T-helper 2 cell treated with Interferon-gamma antibody and Interleukin-4, amounts not matched to agents 5 μg/mL and 100 μg/mL, for 36 hours (primary cell): ENCODE results near the gene GCAT.
A peak's percentile ranks its signal among the peaks of the same experiment; 100 is the strongest.

Source experiments
- DNase-seq: peaks from one replicate; pipeline ENCODE4 v3.0.0; 2021; ENCODE audit warnings: low spot score
- H3K27ac Mint-ChIP-seq: one replicate; pipeline ENCODE4 v1.8.0; 2021; ENCODE audit warnings: mild to moderate bottlenecking, mixed read lengths
- H3K27me3 Mint-ChIP-seq: one replicate; pipeline ENCODE4 v1.8.0; 2021; ENCODE audit warnings: low read depth, mixed read lengths
- H3K36me3 Mint-ChIP-seq: one replicate; pipeline ENCODE4 v1.8.0; 2021; ENCODE audit warnings: low read depth, mixed read lengths
- H3K4me1 Mint-ChIP-seq: one replicate; pipeline ENCODE4 v1.8.0; 2021; ENCODE audit warnings: low read depth, mixed read lengths
- H3K4me3 Mint-ChIP-seq: one replicate; pipeline ENCODE4 v1.8.0; 2022; ENCODE audit warnings: mild to moderate bottlenecking, moderate library complexity, mixed read lengths
- H3K9me3 Mint-ChIP-seq: one replicate; pipeline ENCODE4 v1.8.0; 2021; ENCODE audit warnings: mixed read lengths

GCAT gene

DNA sequence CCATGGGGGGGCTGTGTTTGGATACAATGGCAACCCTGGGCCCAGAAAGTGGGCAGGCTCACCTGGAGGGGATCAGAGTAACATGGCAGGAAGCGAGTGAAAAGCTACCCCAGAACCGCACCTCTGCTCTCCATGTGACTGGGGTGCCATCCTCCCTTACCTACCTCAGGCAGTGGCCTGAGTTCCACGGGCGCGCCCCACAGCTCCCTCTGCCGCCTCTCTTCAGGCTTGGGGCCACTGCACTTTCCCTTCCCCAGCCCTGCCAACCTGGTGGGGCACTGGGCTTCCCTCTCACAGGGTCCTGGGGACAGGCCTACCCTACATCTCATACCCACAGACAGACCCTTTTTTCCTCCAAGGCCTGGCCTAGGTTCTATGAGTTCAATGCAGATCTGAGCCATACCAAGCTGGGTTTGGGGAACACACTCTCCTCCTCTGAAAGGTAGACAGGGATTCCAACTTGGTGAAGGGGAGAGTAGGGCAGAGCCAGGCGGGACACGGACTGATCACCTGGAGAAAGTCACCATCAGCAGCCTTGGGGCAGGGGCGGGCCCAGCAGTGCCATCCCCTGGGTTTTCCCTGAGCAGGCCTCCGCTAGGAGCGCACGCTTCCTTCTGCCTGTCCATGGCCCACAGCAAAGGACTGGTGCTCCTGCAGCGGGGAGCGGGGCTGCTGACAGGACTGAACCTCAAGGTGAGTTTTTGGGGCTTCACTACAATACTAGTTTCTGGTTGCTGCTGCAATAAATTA lies 22.5 kb downstream of the GCAT start:
- no peak overlapping the region for H3K27ac Mint-ChIP-seq
- H3K36me3 Mint-ChIP-seq = peaks cover 19% of the 10 kb centered on the region
- no peak for DNase-seq
- H3K4me3 Mint-ChIP-seq = no peak overlapping the region
- peaks cover 2% of the 10 kb centered on the region for H3K27me3 Mint-ChIP-seq
- peaks cover 2% of the 10 kb centered on the region for H3K4me1 Mint-ChIP-seq
- no peaks in the 10 kb centered on the region for H3K9me3 Mint-ChIP-seq

- H3K9me3 Mint-ChIP-seq = no peaks in the 10 kb centered on the region
- no peak overlapping the region for H3K27ac Mint-ChIP-seq
- H3K36me3 Mint-ChIP-seq = peaks cover 19% of the 10 kb centered on the region
- no peaks in the 10 kb centered on the region for H3K27me3 Mint-ChIP-seq
- no peaks in the 10 kb centered on the region for H3K4me1 Mint-ChIP-seq
- no peak for DNase-seq
- no peak overlapping the region for H3K4me3 Mint-ChIP-seq
Measured at GRCh38 chr22:37831472-37831871, 23.7 kb downstream of the GCAT start.

GRCh38 chr22:37832022-37832857 lies 24.5 kb downstream of the GCAT start:
- H3K36me3 Mint-ChIP-seq = peaks cover 23% of the 10 kb centered on the region
- H3K4me3 Mint-ChIP-seq = no peak overlapping the region
- no peak for DNase-seq
- no peaks in the 10 kb centered on the region for H3K27me3 Mint-ChIP-seq
- H3K4me1 Mint-ChIP-seq = no peaks in the 10 kb centered on the region
- H3K9me3 Mint-ChIP-seq = no peaks in the 10 kb centered on the region
- no peak overlapping the region for H3K27ac Mint-ChIP-seq

DNA sequence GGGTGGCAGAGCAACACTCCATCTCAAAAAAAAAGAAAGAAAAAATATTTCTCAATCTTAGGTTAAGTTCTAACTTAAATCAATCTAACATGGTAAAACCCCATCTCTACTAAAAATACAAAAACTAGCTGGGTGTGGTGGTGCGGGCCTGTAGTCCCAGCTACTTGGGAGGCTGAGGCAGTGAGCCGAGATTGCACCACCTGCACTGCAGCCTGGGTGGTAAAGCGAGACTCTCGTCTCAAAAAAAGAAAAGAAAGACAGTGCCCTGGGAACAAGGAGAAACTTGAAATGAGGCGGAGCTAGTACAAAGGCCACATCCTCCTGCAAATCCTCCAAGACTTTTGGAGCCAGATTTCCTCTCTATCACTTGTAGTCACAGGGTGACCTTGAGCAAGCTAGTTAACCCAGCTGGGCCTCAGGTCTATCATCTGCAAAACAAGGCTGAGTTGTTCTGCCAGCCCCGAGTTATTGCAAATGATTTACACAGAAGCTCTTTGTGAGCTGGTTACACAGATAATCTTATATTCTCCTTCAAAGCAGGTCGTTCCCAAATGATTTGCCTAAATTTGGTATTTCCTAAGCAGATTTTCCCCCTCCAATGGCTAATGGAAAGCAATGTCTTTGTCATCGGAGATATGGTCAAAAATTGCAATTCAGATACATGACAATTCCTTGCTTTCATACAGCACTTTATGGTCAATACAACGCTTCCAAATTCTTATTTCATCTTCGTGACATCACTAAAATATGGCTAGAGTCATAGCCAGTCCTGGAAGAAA lies 34.5 kb downstream of the GCAT start:
- Mint-ChIP-seq H3K27me3 (no peaks in the 10 kb centered on the region), H3K36me3 (peaks cover 23% of the 10 kb centered on the region), H3K4me1 (peaks cover 12% of the 10 kb centered on the region), H3K27ac (no peak overlapping the region), H3K9me3 (peaks cover 3% of the 10 kb centered on the region), H3K4me3 (peak overlapping the region; percentile 74)
- no peak for DNase-seq

- Mint-ChIP-seq H3K36me3 (peaks cover 20% of the 10 kb centered on the region), H3K27me3 (no peaks in the 10 kb centered on the region), H3K9me3 (peaks cover 3% of the 10 kb centered on the region), H3K27ac (peak overlapping the region; percentile 88), H3K4me1 (peaks cover 22% of the 10 kb centered on the region), H3K4me3 (peak overlapping the region; percentile 90)
- peak; percentile 63 for DNase-seq
Measured at GRCh38 chr22:37843741-37844089, 36.0 kb downstream of the GCAT start.

- H3K9me3 Mint-ChIP-seq = peaks cover 3% of the 10 kb centered on the region
- no peak for DNase-seq
- H3K4me3 Mint-ChIP-seq = peak overlapping the region; percentile 80
- peak overlapping the region; percentile 77 for H3K27ac Mint-ChIP-seq
- H3K36me3 Mint-ChIP-seq = peaks cover 25% of the 10 kb centered on the region
- H3K4me1 Mint-ChIP-seq = peaks cover 27% of the 10 kb centered on the region
- H3K27me3 Mint-ChIP-seq = no peaks in the 10 kb centered on the region
Measured at GRCh38 chr22:37844904-37845329, 37.2 kb downstream of the GCAT start.

DNA sequence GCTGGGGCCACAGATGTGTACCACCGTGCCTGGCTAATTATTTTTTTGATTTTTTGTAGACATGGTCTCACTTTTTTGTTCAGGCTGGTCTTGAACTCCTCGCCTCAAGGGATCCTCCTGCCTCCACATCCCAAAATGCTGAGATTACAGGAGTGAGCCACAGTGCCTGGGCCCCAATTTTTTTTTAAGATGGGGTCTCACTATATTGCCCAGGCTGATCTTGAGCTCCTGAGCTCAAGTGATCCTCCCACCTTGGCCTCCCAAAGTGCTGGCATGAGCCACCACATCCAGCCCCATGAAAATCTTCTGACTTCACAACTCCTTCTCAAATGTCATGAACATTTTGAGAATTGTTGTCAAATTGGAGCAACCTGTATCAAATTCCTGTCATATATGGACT lies 38.7 kb downstream of the GCAT start:
- H3K27ac Mint-ChIP-seq = no peak overlapping the region
- no peaks in the 10 kb centered on the region for H3K27me3 Mint-ChIP-seq
- peaks cover 3% of the 10 kb centered on the region for H3K9me3 Mint-ChIP-seq
- H3K36me3 Mint-ChIP-seq = peaks cover 35% of the 10 kb centered on the region
- peak overlapping the region; percentile 15 for H3K4me3 Mint-ChIP-seq
- no peak for DNase-seq
- H3K4me1 Mint-ChIP-seq = peaks cover 36% of the 10 kb centered on the region

DNA sequence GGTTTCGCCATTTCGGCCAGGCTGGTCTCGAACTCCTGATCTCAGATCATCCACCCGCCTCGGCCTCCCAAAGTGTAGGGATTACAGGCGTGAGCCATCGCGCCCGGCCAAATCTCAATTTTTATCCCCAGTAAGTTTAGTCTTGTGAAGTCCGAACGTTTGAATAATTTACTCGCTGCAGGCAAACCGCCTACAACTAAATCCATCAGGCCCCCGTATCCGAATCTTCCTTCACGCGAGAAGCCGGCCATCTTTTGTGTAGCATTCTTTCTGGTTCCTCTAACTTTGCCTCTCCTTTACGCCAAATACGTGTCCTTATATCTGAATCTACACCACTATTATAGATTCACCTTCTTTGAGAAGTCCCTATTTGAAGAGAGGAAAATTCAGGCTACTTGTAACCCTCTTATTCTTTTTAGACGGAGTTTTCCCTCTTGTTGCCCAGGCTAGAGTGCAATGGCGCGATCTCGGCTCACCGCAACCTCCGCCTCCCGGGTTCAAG lies 40.9 kb downstream of the GCAT start:
- Mint-ChIP-seq H3K27ac (peak overlapping the region; percentile 97), H3K9me3 (peaks cover 3% of the 10 kb centered on the region), H3K36me3 (peaks cover 45% of the 10 kb centered on the region), H3K4me1 (peaks cover 29% of the 10 kb centered on the region), H3K27me3 (no peaks in the 10 kb centered on the region), H3K4me3 (peak overlapping the region; percentile 97)
- no peak for DNase-seq

DNA sequence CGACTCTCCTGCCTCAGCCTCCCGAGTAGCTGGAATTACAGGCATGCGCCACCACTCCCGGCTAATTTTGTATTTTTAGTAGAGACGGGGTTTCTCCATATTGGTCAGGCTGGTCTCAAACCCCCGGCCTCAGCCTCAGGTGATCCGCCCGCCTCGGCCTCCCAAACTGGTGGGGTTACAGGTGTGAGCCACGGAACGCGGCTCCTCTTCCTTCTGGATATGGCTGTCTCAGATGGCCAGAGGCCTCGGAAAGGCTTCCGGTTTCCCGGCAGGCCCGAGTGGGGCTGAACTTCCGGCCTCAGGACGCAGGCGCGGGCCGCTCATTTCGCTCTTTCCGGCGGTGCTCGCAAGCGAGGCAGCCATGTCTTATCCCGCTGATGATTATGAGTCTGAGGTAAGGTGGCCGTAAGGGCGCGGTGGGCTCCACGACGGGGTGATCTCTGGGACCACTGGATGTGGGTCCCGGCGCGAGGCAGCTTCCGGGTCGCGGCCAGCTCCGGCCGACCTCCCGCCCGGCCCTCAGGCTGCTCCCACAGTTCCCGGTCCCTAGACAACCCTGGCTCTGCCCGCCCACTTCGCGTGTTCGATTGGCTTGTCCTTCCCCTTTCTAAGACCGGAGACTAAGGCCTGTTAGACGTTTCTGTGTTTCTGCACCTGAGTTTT lies 41.5 kb downstream of the GCAT start, which contains the start of gene EIF3L:
EIF3L (plus strand) TSS at position 331 of the 663 bp plus-strand sequence; CDS start at position 362, 31 bp downstream.
- Mint-ChIP-seq H3K36me3 (peaks cover 49% of the 10 kb centered on the region), H3K27ac (peak within 1 kb of the TSS; percentile 97), H3K4me3 (peak within 1 kb of the TSS; percentile 97), H3K4me1 (peaks cover 32% of the 10 kb centered on the region), H3K9me3 (peaks cover 3% of the 10 kb centered on the region), H3K27me3 (no peaks in the 10 kb centered on the region)
- peak; percentile 92 for DNase-seq

DNA sequence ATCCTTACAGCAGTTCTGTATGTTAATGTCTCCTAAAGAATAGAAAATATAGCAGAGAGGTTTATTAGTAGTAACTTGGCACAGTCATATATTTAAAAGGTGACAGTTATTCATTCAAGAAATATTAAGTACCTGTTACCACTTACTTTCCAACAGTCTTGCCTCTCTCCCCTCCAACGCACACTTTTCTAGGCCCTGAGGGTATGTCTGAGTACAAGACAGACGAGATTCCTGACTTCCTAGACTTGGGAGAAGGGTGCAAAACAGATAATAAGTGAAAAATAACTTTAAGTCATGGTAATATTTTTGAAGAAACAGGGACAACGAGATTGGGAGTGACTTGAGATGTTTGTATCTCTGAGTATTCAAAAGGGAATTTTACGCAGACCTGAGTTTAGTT lies 43.1 kb downstream of the GCAT start:
- H3K36me3 Mint-ChIP-seq = peaks cover 57% of the 10 kb centered on the region
- H3K9me3 Mint-ChIP-seq = no peaks in the 10 kb centered on the region
- peak overlapping the region; percentile 60 for H3K4me3 Mint-ChIP-seq
- no peaks in the 10 kb centered on the region for H3K27me3 Mint-ChIP-seq
- DNase-seq = no peak
- H3K4me1 Mint-ChIP-seq = peaks cover 35% of the 10 kb centered on the region
- peak overlapping the region; percentile 26 for H3K27ac Mint-ChIP-seq

GRCh38 chr22:37852418-37852817 lies 44.7 kb downstream of the GCAT start:
- DNase-seq = no peak
- Mint-ChIP-seq H3K9me3 (no peaks in the 10 kb centered on the region), H3K36me3 (peaks cover 65% of the 10 kb centered on the region), H3K27me3 (no peaks in the 10 kb centered on the region), H3K4me3 (no peak overlapping the region), H3K4me1 (peaks cover 33% of the 10 kb centered on the region), H3K27ac (no peak overlapping the region)

DNA sequence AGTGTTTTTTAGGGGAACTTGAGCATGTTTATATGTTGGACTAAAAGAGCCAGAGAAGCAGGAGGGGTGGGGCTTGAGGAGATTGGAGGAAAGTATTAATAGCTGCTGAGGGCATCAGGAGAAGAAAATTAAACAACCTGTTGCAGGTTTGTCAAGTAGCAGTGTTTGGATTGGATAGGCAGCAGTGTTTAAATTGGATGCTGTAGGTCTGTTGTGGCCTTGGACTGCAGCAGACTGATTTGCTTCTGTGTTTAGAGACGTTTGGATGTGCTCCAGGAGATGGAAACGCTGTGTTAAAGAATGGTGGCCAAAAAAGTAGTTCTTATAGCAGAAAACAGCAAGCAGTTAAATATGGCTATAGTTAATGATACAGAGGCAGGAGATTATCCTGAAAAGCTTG lies 47.2 kb downstream of the GCAT start:
- peaks cover 61% of the 10 kb centered on the region for H3K36me3 Mint-ChIP-seq
- H3K4me3 Mint-ChIP-seq = no peak overlapping the region

GRCh38 chr22:37855462-37855861 lies 47.7 kb downstream of the GCAT start:
- H3K27ac Mint-ChIP-seq = peak overlapping the region; percentile 26
- no peak for DNase-seq
- H3K27me3 Mint-ChIP-seq = no peaks in the 10 kb centered on the region
- no peak overlapping the region for H3K4me3 Mint-ChIP-seq
- no peaks in the 10 kb centered on the region for H3K9me3 Mint-ChIP-seq
- peaks cover 22% of the 10 kb centered on the region for H3K4me1 Mint-ChIP-seq
- peaks cover 62% of the 10 kb centered on the region for H3K36me3 Mint-ChIP-seq

More for the DNA sequence above, 47.2 kb downstream of the GCAT start:
- no peaks in the 10 kb centered on the region for H3K27me3 Mint-ChIP-seq
- no peak overlapping the region for H3K27ac Mint-ChIP-seq
- H3K9me3 Mint-ChIP-seq = no peaks in the 10 kb centered on the region
- DNase-seq = no peak
- H3K4me1 Mint-ChIP-seq = peaks cover 23% of the 10 kb centered on the region
